ENCODE data around the gene RHOBTB3.

RHOBTB3 gene

GRCh38 chr5:95770830-95771708 lies 39.9 kb downstream of the RHOBTB3 start:
- DNase-seq, result no peak

GRCh38 chr5:95771892-95772291 lies 40.8 kb downstream of the RHOBTB3 start:
- no peak for DNase-seq

- DNase-seq, result peak; percentile 86
These were observed 42.4 kb downstream of the RHOBTB3 start for GRCh38 chr5:95773335-95774059.

- DNase-seq, result no peak
These were observed 46.3 kb downstream of the RHOBTB3 start for GRCh38 chr5:95777441-95777840.

GRCh38 chr5:95778713-95779436 lies 47.7 kb downstream of the RHOBTB3 start:
- no peak for DNase-seq

GRCh38 chr5:95779611-95780010 lies 48.5 kb downstream of the RHOBTB3 start:
- no peak for DNase-seq

GRCh38 chr5:95780597-95780996 lies 49.5 kb downstream of the RHOBTB3 start:
- no peak for DNase-seq

- peak; percentile 76 for DNase-seq
These were observed 50.0 kb downstream of the RHOBTB3 start for GRCh38 chr5:95781101-95781583.

GRCh38 chr5:95782181-95782580 lies 51.0 kb downstream of the RHOBTB3 start:
- no peak for DNase-seq

GRCh38 chr5:95783661-95784060 lies 52.5 kb downstream of the RHOBTB3 start:
- DNase-seq, result no peak

- no peak for DNase-seq
These were observed 53.6 kb downstream of the RHOBTB3 start for GRCh38 chr5:95784514-95785302.

GRCh38 chr5:95786821-95787418 lies 55.8 kb downstream of the RHOBTB3 start:
- peak; percentile 58 for DNase-seq

- no peak for DNase-seq
These were observed 57.4 kb downstream of the RHOBTB3 start for GRCh38 chr5:95788493-95788892.

GRCh38 chr5:95791751-95792150 lies 60.6 kb downstream of the RHOBTB3 start:
- DNase-seq, result no peak

GRCh38 chr5:95794070-95794516 lies 63.0 kb downstream of the RHOBTB3 start:
- DNase-seq, result no peak

GRCh38 chr5:95797301-95797700 lies 66.2 kb downstream of the RHOBTB3 start:
- no peak for DNase-seq

- no peak for DNase-seq
These were observed 66.9 kb downstream of the RHOBTB3 start for GRCh38 chr5:95798048-95798447.

GRCh38 chr5:95798545-95798944 lies 67.4 kb downstream of the RHOBTB3 start:
- no peak for DNase-seq

GRCh38 chr5:95799191-95799835 lies 68.2 kb downstream of the RHOBTB3 start:
- no peak for DNase-seq

GRCh38 chr5:95800553-95800952 lies 69.4 kb downstream of the RHOBTB3 start:
- no peak for DNase-seq

- DNase-seq, result no peak
These were observed 70.4 kb downstream of the RHOBTB3 start for GRCh38 chr5:95801532-95801931.
